Fibroblast of pulmonary artery (primary cell): ENCODE data around the gene GPR55.

Experiments used
- DNase-seq: peaks from one replicate; pipeline ENCODE4 v3.0.0-alpha.2; 2010; ENCODE audit warnings: low read depth
- H3K4me3 ChIP-seq: replicated peaks from 2 replicates; pipeline ENCODE4 v1.5.1; 2011; ENCODE audit warnings: low read depth, mild to moderate bottlenecking, control low read depth, low read length, moderate library complexity
- CTCF ChIP-seq: IDR thresholded peaks from 2 replicates; pipeline ENCODE4 v1.5.1; 2011; ENCODE audit warnings: mild to moderate bottlenecking, control low read depth, low read length, inconsistent platforms; ENCODE audit errors: missing control alignments

GPR55 gene

GRCh38 chr2:230964136-230964730 lies 39.2 kb upstream of the GPR55 start:
- no peak overlapping the region for H3K4me3 ChIP-seq
- TF ChIP-seq CTCF = no peak
- DNase-seq = no peak

GRCh38 chr2:230961091-230961491 lies 36.0 kb upstream of the GPR55 start:
- no peak overlapping the region for H3K4me3 ChIP-seq
- DNase-seq = peak; percentile 57
- no peak for TF ChIP-seq CTCF

- peak; percentile 6 for DNase-seq
- TF ChIP-seq CTCF = no peak
- H3K4me3 ChIP-seq = no peak overlapping the region
Measured at GRCh38 chr2:230960026-230960425, 35.0 kb upstream of the GPR55 start.

GRCh38 chr2:230958820-230959756 lies 34.0 kb upstream of the GPR55 start:
- TF ChIP-seq CTCF = no peak
- no peak for DNase-seq
- H3K4me3 ChIP-seq = no peak overlapping the region

- no peak for DNase-seq
- H3K4me3 ChIP-seq = peak overlapping the region; percentile 49
- no peak for TF ChIP-seq CTCF
Measured at GRCh38 chr2:230957756-230958391, 32.8 kb upstream of the GPR55 start.

- no peak for TF ChIP-seq CTCF
- peak overlapping the region; percentile 49 for H3K4me3 ChIP-seq
- DNase-seq = peak; percentile 42
Measured at GRCh38 chr2:230956827-230957755, 32.0 kb upstream of the GPR55 start.
